CD14-positive monocyte (primary cell): ENCODE data around the gene RAI14. TPM values are rescaled to one million over a fixed set of nuclear protein-coding genes. Genes with fewer than 3 reads are reported as not detected.

Experiments
- DNase-seq, 3 donors: peaks; one replicate each; pipeline ENCODE4 v3.0.0-alpha.2; 2011 to 2022
- H2AFZ ChIP-seq: 2 replicates; pipeline ENCODE4 v1.6.0; 2012; ENCODE audit warnings: mild to moderate bottlenecking, low read depth, low read length, inconsistent platforms; ENCODE audit not compliant: insufficient read depth, poor library complexity, severe bottlenecking
- H3K27ac ChIP-seq, 2 donors: 1 replicate in 1 of 2; 2 replicates in 1 of 2; pipeline ENCODE4 v1.5.1; 2012 to 2013; ENCODE audit warnings: low read length in 2 of 2, control low read depth in 1 of 2, inconsistent platforms in 1 of 2, low read depth in 1 of 2, mild to moderate bottlenecking in 1 of 2
- H3K27me3 ChIP-seq, 2 donors: one replicate each; pipeline versions ENCODE4 v1.6.0 to v1.6.1; 2011 to 2013; ENCODE audit warnings: low read length in 2 of 2; ENCODE audit not compliant: control insufficient read depth in 2 of 2, insufficient read depth in 2 of 2
- H3K36me3 ChIP-seq, 2 donors: replicated peaks in 1 of 2; 1 replicate in 1 of 2; 2 replicates in 1 of 2; pipeline versions ENCODE4 v1.5.1 to v1.6.1; 2012 to 2013; ENCODE audit warnings: low read length in 2 of 2, control low read depth in 1 of 2, inconsistent platforms in 1 of 2, mild to moderate bottlenecking in 1 of 2; ENCODE audit not compliant: insufficient read depth in 2 of 2, control insufficient read depth in 1 of 2
- H3K4me1 ChIP-seq, 2 donors: 1 replicate in 1 of 2; 2 replicates in 1 of 2; pipeline versions ENCODE4 v1.5.1 to v1.6.1; 2012 to 2013; ENCODE audit warnings: low read length in 2 of 2, control low read depth in 1 of 2, inconsistent platforms in 1 of 2, mild to moderate bottlenecking in 1 of 2, moderate library complexity in 1 of 2; ENCODE audit not compliant: insufficient read depth in 2 of 2, control insufficient read depth in 1 of 2
- H3K4me2 ChIP-seq: replicated peaks from 2 replicates; pipeline ENCODE3; 2012; ENCODE audit warnings: low read length, moderate library complexity, mild to moderate bottlenecking; ENCODE audit not compliant: poor library complexity, severe bottlenecking; ENCODE audit errors: extremely low read depth
- H3K4me3 ChIP-seq, 3 experiments: fragments of 200-600 bp in 1 of 3; sonication (generic) in 1 of 3; replicated peaks in 1 of 3; 1 replicate in 2 of 3; 2 replicates in 1 of 3; pipeline ENCODE4 v1.5.1; 2011 to 2013; ENCODE audit warnings: low read length in 3 of 3, mild to moderate bottlenecking in 3 of 3, control low read depth in 2 of 3, low read depth in 2 of 3, inconsistent platforms in 1 of 3, moderate library complexity in 1 of 3
- H3K79me2 ChIP-seq: 2 replicates; pipeline ENCODE4 v1.6.0; 2012; ENCODE audit warnings: mild to moderate bottlenecking, control low read depth, inconsistent platforms, low read length, moderate library complexity; ENCODE audit not compliant: insufficient read depth
- H3K9ac ChIP-seq: 2 replicates; pipeline ENCODE4 v1.6.0; 2017; ENCODE audit warnings: low read length, mild to moderate bottlenecking; ENCODE audit not compliant: insufficient read depth, poor library complexity, severe bottlenecking
- H3K9me3 ChIP-seq, 2 donors: replicated peaks in 1 of 2; 1 replicate in 1 of 2; 2 replicates in 1 of 2; pipeline versions ENCODE4 v1.5.1 to v1.6.1; 2012 to 2013; ENCODE audit warnings: low read length in 2 of 2, control low read depth in 1 of 2; ENCODE audit not compliant: control insufficient read depth in 1 of 2, insufficient read depth in 1 of 2
- H4K20me1 ChIP-seq: 2 replicates; pipeline ENCODE4 v1.6.0; 2012; ENCODE audit warnings: mild to moderate bottlenecking, low read length, control low read depth, moderate library complexity; ENCODE audit not compliant: insufficient read depth
- H3K27ac Mint-ChIP-seq, 7 donors: one replicate each; pipeline ENCODE4 v1.8.0; 2020; ENCODE audit warnings: mild to moderate bottlenecking in 7 of 7, mixed read lengths in 7 of 7, moderate library complexity in 6 of 7, inconsistent platforms in 2 of 7
- H3K27me3 Mint-ChIP-seq, 3 donors: one replicate each; pipeline ENCODE4 v1.8.0; 2021 to 2022; ENCODE audit warnings: low read depth in 3 of 3, mild to moderate bottlenecking in 3 of 3, mixed read lengths in 3 of 3, moderate library complexity in 3 of 3, inconsistent platforms in 1 of 3
- H3K36me3 Mint-ChIP-seq, 2 donors: one replicate each; pipeline ENCODE4 v1.8.0; 2020; ENCODE audit warnings: mixed read lengths in 2 of 2, inconsistent platforms in 1 of 2, mild to moderate bottlenecking in 1 of 2
- H3K4me1 Mint-ChIP-seq: one replicate; pipeline ENCODE4 v1.8.0; 2020; ENCODE audit warnings: mild to moderate bottlenecking, mixed read lengths
- H3K4me3 Mint-ChIP-seq, 2 donors: one replicate each; pipeline ENCODE4 v1.8.0; 2020; ENCODE audit warnings: mild to moderate bottlenecking in 2 of 2, mixed read lengths in 2 of 2, moderate library complexity in 1 of 2
- H3K9me3 Mint-ChIP-seq, 7 donors: one replicate each; pipeline ENCODE4 v1.8.0; 2020 to 2022; ENCODE audit warnings: mixed read lengths in 7 of 7, mild to moderate bottlenecking in 6 of 7, moderate library complexity in 6 of 7, inconsistent platforms in 2 of 7
- WGBS: methylation state at CpG from one replicate; pipeline ENCODE4 v1.1.5; 2013; ENCODE audit warnings: missing lambda C conversion rate; ENCODE audit not compliant: insufficient coverage; 5-methylcytosine and 5-hydroxymethylcytosine counted together
- intact Hi-C, 2 donors: fragments of 100-400 bp; cut with micrococcal nuclease; formaldehyde crosslinking; loops; one replicate each; pipeline versions ENCODE4 v1.15.0 to v1.15.1; 2023
- polyA plus RNA-seq, 3 donors: library from polyadenylated mRNA; depleted of rRNA in 1 of 3; unstranded in 2 of 3; stranded (reverse) in 1 of 3; fragments of 300-500 nt in 2 of 3; fragments of >200 nt in 1 of 3; fragmentation: Illumina TruSeq in 2 of 3; gene quantifications; 1 replicate in 2 of 3; 2 replicates in 1 of 3; pipeline ENCODE4 v1.2.3, GENCODE V29; 2012 to 2021
- TF ChIP-seq, protein P1 (sequence below): fragments of 200-600 bp; IDR thresholded peaks from one replicate; pipeline ENCODE4 v1.8.0; 2022; ENCODE audit warnings: antibody characterized with exemption, mild to moderate bottlenecking

Gene RAI14
- polyA plus RNA-seq, 3 donors: 0.08 TPM; not detected in 2

DNA sequence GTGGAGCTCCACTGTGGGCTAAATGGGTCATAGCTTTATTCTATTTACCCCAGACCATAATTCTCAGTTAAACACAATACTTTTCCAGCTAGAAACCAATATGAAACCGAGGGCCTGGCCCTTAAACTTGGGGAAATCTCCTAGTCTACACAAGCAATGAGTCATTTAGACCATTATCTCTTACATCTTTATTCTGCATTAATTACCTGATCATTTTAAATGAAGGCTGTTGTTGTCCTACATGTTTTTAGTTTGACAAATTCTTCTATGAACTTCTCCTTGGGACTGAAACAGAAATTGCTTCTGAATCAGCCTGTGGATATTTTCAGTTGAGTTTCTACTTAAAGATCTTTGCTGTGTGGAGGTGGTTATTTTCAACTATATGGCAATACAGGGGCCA lies 37.9 kb downstream of the RAI14 start:
- no peak overlapping the region for H3K4me3 Mint-ChIP-seq
- H2AFZ ChIP-seq: no peak overlapping the region
- H3K27me3 Mint-ChIP-seq: peaks cover 0 to 3% (median 1%) of the 10 kb centered on the region in 3 donors
- no peak for DNase-seq
- H3K4me1 Mint-ChIP-seq: peaks cover 2% of the 10 kb centered on the region
- TF ChIP-seq, protein P1, sequence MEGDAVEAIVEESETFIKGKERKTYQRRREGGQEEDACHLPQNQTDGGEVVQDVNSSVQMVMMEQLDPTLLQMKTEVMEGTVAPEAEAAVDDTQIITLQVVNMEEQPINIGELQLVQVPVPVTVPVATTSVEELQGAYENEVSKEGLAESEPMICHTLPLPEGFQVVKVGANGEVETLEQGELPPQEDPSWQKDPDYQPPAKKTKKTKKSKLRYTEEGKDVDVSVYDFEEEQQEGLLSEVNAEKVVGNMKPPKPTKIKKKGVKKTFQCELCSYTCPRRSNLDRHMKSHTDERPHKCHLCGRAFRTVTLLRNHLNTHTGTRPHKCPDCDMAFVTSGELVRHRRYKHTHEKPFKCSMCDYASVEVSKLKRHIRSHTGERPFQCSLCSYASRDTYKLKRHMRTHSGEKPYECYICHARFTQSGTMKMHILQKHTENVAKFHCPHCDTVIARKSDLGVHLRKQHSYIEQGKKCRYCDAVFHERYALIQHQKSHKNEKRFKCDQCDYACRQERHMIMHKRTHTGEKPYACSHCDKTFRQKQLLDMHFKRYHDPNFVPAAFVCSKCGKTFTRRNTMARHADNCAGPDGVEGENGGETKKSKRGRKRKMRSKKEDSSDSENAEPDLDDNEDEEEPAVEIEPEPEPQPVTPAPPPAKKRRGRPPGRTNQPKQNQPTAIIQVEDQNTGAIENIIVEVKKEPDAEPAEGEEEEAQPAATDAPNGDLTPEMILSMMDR: no peak
- peaks cover 0 to 3% of the 10 kb centered on the region in 2 donors for H3K9me3 ChIP-seq
- H3K4me1 ChIP-seq: no peaks in the 10 kb centered on the region
- H3K9ac ChIP-seq: no peak overlapping the region
- no peaks in the 10 kb centered on the region for H4K20me1 ChIP-seq
- WGBS: no CpG with 5 or more reads among the region's 1 CpG
- H3K4me3 ChIP-seq: no peak overlapping the region
- no peaks in the 10 kb centered on the region for H3K79me2 ChIP-seq
- no peaks in the 10 kb centered on the region for H3K36me3 Mint-ChIP-seq
- H3K9me3 Mint-ChIP-seq: peaks cover 0 to 5% (median 0%) of the 10 kb centered on the region in 7 donors
- H3K4me2 ChIP-seq: no peak overlapping the region
- no peaks in the 10 kb centered on the region for H3K36me3 ChIP-seq
- H3K27me3 ChIP-seq: no peaks in the 10 kb centered on the region
- no peak overlapping the region for H3K27ac ChIP-seq
- intact Hi-C loops: no loop called here
- H3K27ac Mint-ChIP-seq: no peak overlapping the region

DNA sequence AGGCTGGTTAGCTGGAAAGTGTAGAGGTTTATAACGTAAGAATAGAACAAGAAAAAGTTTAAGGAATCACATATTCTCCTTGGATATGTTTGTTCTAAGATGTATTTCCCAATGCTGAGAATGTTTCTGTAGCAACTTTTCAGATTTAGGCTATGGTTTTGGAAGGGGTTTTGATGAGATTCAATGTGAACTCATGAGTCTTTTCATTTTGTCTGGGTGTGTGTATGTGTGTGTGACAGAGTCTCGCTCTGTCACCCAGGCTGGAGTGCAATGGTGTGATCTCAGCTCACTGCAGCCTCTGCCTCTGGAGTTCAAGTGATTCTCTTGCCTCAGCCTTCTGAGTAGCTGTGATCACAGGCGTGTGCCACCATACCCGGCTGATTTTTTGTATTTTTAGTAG lies 38.6 kb downstream of the RAI14 start:
- H3K4me1 Mint-ChIP-seq: peaks cover 2% of the 10 kb centered on the region
- Histone ChIP-seq H3K9me3 (peaks cover 0 to 3% of the 10 kb centered on the region in 2 donors), H3K4me3 (no peak overlapping the region), H2AFZ (no peak overlapping the region), H3K4me2 (no peak overlapping the region), H4K20me1 (no peaks in the 10 kb centered on the region), H3K9ac (no peak overlapping the region), H3K27me3 (no peaks in the 10 kb centered on the region), H3K79me2 (no peaks in the 10 kb centered on the region), H3K36me3 (no peaks in the 10 kb centered on the region), H3K27ac (no peak overlapping the region), H3K4me1 (no peaks in the 10 kb centered on the region)
- H3K27me3 Mint-ChIP-seq: peaks cover 0 to 3% (median 0%) of the 10 kb centered on the region in 3 donors
- intact Hi-C loops: no loop called here
- no peak for DNase-seq
- WGBS: 92% methylated on average over 4 of the region's 4 CpGs
- H3K27ac Mint-ChIP-seq: no peak overlapping the region
- no peaks in the 10 kb centered on the region for H3K36me3 Mint-ChIP-seq
- TF ChIP-seq, protein P1: no peak
- peaks cover 0 to 7% (median 0%) of the 10 kb centered on the region in 7 donors for H3K9me3 Mint-ChIP-seq
- no peak overlapping the region for H3K4me3 Mint-ChIP-seq
